ENCODE results near the gene MAPK1IP1L. TPM values are rescaled to one million over a fixed set of nuclear protein-coding genes. Genes with fewer than 3 reads are reported as not detected.

Gene MAPK1IP1L
- total and polyA plus RNA-seq, 4 donors: 25.8 to 87.4 (median 49.1) TPM

DNA sequence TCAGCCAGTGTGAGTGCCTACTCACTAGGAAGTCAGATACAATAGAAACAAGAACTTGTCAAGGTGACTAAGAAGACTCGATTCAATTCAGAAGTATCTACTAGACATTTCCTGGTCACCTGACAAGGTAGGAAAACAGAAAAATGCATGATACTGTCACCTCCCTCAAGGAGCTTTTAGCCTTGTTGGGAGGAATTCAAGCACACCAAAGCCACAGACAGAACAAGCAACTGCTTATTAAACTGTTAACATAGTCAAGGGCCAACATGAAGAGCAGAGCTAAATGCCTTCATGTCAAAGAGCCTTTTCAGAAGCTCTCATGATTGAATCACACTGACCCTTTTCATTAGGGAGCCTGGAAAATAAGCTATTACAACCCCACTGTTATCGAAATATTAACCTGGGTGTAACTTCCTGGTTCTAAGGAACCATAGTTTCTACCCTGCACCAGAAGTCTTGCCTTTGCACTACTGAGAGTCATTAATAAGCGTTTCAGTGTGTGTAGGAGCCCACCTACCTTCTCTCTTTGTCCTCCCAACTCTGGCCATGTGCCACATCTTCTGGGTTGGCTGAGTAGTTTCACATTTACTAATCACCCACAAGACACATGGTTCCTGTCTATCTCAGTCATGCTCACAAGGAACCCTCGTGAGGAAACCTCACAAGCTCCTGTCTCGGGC is 46.6 kb downstream of the MAPK1IP1L start:
- no peaks in the 10 kb centered on the region for H3K9me3 ChIP-seq (ENCODE audit: control insufficient read depth in 4 of 4, insufficient read depth in 3 of 4, low read length in 3 of 4)
- WGBS, 2 donors: 35 to 40% methylated on average over 5 of the region's 5 CpGs
- peaks cover 3 to 22% (median 10%) of the 10 kb centered on the region in 5 donors for H3K4me1 ChIP-seq (ENCODE audit: control insufficient read depth in 5 of 5, insufficient read depth in 5 of 5, low read length in 5 of 5)
- peak overlapping the region in 1 of 2 donors; percentile 82 for H3K27ac ChIP-seq (ENCODE audit: low read depth in 1 of 2, low read length in 1 of 2)
- H3K4me3 ChIP-seq: no peak overlapping the region
- H3K36me3 ChIP-seq (ENCODE audit: control insufficient read depth in 4 of 4, insufficient read depth in 4 of 4, low read length in 4 of 4): no peaks in the 10 kb centered on the region
- peak in 1 of 3 donors; percentile 21 for DNase-seq
- no peak for TF ChIP-seq CTCF (IDR thresholded peaks at IDR 0.05; ENCODE audit: control extremely low read depth, extremely low read depth)
- peak; percentile 58 for ATAC-seq (ENCODE audit: insufficient read depth, low FRiP score)
- H3K9ac ChIP-seq (ENCODE audit: insufficient read depth in 1 of 2, low read length in 2 of 2): no peak overlapping the region
- H3K27me3 ChIP-seq (ENCODE audit: control insufficient read depth in 3 of 3, insufficient read depth in 3 of 3, low read length in 2 of 3): no peaks in the 10 kb centered on the region

GRCh38 chr14:55098561-55098898 is 47.1 kb downstream of the MAPK1IP1L start:
- peak overlapping the region in 1 of 2 donors; percentile 82 for H3K27ac ChIP-seq (ENCODE audit: low read depth in 1 of 2, low read length in 1 of 2)
- H3K4me1 ChIP-seq (ENCODE audit: control insufficient read depth in 5 of 5, insufficient read depth in 5 of 5, low read length in 5 of 5): peaks cover 8 to 27% (median 13%) of the 10 kb centered on the region in 5 donors
- 90 to 94% methylated on average over 1 of the region's 1 CpG for WGBS, 2 donors
- DNase-seq: no peak
- no peak overlapping the region for H3K9ac ChIP-seq (ENCODE audit: insufficient read depth in 1 of 2, low read length in 2 of 2)
- TF ChIP-seq CTCF (IDR thresholded peaks at IDR 0.05; ENCODE audit: control extremely low read depth, extremely low read depth): no peak
- ATAC-seq (ENCODE audit: insufficient read depth, low FRiP score): no peak
- H3K9me3 ChIP-seq (ENCODE audit: control insufficient read depth in 4 of 4, insufficient read depth in 3 of 4, low read length in 3 of 4): no peaks in the 10 kb centered on the region
- no peak overlapping the region for H3K4me3 ChIP-seq
- no peaks in the 10 kb centered on the region for H3K36me3 ChIP-seq (ENCODE audit: control insufficient read depth in 4 of 4, insufficient read depth in 4 of 4, low read length in 4 of 4)
- no peaks in the 10 kb centered on the region for H3K27me3 ChIP-seq (ENCODE audit: control insufficient read depth in 3 of 3, insufficient read depth in 3 of 3, low read length in 2 of 3)

DNA sequence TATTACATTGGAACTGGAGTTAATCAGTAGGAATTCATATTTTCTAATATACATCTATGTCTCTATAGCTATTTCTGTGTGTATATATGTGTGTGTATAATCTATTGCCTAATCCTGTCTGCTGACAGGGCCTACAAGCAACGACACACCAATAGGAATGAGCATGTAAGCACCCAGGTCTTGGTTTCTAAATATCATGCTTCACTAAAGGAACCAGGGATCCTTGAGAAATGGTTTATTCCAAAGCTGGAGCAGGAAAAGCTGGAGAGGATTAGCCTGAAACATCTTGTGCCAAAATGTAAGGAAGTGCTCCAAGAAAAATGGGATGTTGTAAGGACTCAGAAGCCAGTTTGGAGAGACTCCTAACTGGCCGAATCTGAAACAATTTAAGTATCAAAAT is 48.3 kb downstream of the MAPK1IP1L start:
- H3K9me3 ChIP-seq (ENCODE audit: control insufficient read depth in 4 of 4, insufficient read depth in 3 of 4, low read length in 3 of 4): peaks cover 0 to 2% (median 0%) of the 10 kb centered on the region in 4 donors
- WGBS, 2 donors: 44 to 48% methylated on average over 2 of the region's 2 CpGs
- no peak overlapping the region for H3K4me3 ChIP-seq
- no peaks in the 10 kb centered on the region for H3K36me3 ChIP-seq (ENCODE audit: control insufficient read depth in 4 of 4, insufficient read depth in 4 of 4, low read length in 4 of 4)
- peaks cover 14 to 35% (median 20%) of the 10 kb centered on the region in 5 donors for H3K4me1 ChIP-seq (ENCODE audit: control insufficient read depth in 5 of 5, insufficient read depth in 5 of 5, low read length in 5 of 5)
- TF ChIP-seq CTCF (IDR thresholded peaks at IDR 0.05; ENCODE audit: control extremely low read depth, extremely low read depth): no peak
- no peaks in the 10 kb centered on the region for H3K27me3 ChIP-seq (ENCODE audit: control insufficient read depth in 3 of 3, insufficient read depth in 3 of 3, low read length in 2 of 3)
- DNase-seq (peak in 2 of 3 donors; percentile 79 to 90), ATAC-seq (ENCODE audit: insufficient read depth, low FRiP score) (no peak)
- peak overlapping the region in 1 of 2 donors; percentile 44 for H3K9ac ChIP-seq (ENCODE audit: insufficient read depth in 1 of 2, low read length in 2 of 2)
- peak overlapping the region in 1 of 2 donors; percentile 28 for H3K27ac ChIP-seq (ENCODE audit: low read depth in 1 of 2, low read length in 1 of 2)

Measured in lung (tissue), 12 donors.